Muscle of back (tissue), 11 donors: ENCODE results near the gene DACH1. TPM values are rescaled to one million over a fixed set of nuclear protein-coding genes. Genes with fewer than 3 reads are reported as not detected.

Source experiments
- DNase-seq, 3 donors: peaks; one replicate each; pipeline versions ENCODE4 v3.0.0 to v3.0.0-alpha.2; 2013
- polyA plus RNA-seq, 10 donors: library from polyadenylated mRNA; unstranded; fragments of 120-200 nt; gene quantifications; one replicate each; pipeline ENCODE4 v1.2.1, GENCODE V29; 2013; ENCODE audit not compliant: insufficient read length in 10 of 10

DACH1 gene
- polyA plus RNA-seq, 10 donors, result 6.5 to 15.1 (median 9.9) TPM

GRCh38 chr13:71590654-71591148 lies 276.3 kb downstream of the DACH1 start:
- DNase-seq, result no peak

- DNase-seq, result no peak
These were observed 278.0 kb downstream of the DACH1 start for GRCh38 chr13:71589032-71589431.

- no peak for DNase-seq
These were observed 279.2 kb downstream of the DACH1 start for GRCh38 chr13:71587817-71588216.

GRCh38 chr13:71587193-71587592 lies 279.8 kb downstream of the DACH1 start:
- no peak for DNase-seq

- DNase-seq, result no peak
These were observed 283.4 kb downstream of the DACH1 start for GRCh38 chr13:71583581-71583980.

- DNase-seq, result no peak
These were observed 286.4 kb downstream of the DACH1 start for GRCh38 chr13:71580614-71581013.

DNA sequence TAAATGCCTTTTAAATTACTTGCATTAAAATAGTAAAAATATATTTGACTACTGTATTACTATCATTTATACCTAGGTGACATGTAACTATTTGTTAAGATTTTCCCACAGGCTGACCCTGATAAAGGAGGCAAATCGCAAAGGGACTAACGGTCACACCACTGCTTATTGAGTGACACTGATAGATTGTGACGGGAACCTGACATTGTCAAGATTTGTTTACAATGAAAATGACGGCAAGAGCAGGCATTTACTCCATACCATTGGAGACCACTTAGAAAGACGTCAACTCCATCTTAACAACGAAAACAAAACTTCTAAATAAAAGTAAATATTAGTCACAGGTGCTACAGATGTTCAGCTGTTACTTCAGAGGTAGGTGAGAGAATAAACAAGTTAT lies 289.0 kb downstream of the DACH1 start:
- no peak for DNase-seq

DNA sequence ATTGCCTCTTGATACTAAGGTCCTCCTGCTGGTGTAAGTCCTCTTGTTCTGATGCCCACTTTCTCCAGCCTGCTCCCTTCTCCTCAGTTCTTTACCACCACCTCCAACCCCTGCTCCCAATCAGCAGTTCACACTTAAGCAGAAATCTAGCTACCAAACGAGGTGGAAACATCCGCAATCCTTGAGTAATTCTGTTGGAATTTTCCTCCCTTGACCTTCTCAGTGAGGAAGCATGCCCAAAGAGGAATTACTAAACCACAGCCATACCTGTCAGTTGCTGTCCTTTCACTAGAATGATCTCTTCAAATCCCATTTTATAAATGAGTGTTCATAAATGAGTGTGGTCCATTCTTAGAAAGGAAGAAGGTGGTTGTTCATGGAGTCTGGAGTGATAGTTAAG lies 289.9 kb downstream of the DACH1 start:
- no peak for DNase-seq

GRCh38 chr13:71576571-71576970 lies 290.4 kb downstream of the DACH1 start:
- no peak for DNase-seq

GRCh38 chr13:71546881-71547280 lies 320.1 kb downstream of the DACH1 start:
- DNase-seq, result no peak

DNA sequence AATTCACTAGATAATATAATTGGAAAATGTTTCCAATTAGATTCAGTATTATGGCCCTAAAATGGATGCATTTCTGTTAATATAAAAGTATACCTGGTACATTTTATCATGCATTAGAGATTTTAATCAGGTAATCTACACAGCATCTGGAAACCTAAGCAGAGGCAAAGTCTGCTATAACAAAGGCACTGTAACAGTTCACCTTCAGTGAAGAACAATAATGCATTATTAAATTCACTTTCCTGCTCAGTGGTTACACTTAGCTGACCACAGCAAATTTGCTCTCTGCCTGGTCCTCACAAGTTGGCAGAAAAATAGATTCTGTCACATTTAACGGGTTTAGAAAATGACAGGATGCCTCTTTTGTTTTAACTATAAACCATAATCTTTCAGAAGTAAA lies 326.9 kb downstream of the DACH1 start:
- no peak for DNase-seq

GRCh38 chr13:71536201-71536600 lies 330.8 kb downstream of the DACH1 start:
- DNase-seq, result no peak

DNA sequence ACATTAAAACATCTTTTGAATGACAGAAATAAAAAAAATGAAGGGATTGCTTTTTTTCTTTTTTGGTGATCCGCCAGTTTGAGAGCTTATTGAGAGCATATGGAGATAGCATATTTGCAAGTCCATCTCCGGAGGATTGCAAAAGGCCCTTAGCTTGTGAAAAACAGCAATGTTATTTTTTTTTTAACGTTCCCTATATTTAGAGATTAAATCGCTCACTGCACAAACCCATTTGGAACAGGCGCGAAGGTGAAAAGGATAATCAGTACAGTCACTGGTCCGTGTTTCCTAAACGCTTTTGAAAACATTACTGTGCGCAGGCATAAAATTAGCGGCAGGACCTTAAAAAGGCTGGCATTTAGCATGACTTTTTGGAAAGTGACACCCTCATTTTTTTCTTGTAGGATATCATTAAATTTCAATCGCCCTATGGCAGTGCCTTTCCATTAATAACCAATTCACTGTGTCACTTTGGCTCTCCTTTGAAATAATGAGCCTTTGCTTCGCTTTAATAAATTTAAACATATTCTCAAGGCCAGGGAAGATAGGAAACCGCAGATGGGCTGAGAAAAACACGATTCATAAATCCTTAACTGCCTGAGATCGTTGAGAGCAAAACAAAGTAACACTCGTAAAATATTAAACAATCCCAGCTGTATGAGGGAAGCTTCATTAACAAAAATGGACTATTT lies 342.2 kb downstream of the DACH1 start:
- DNase-seq, result peak; percentile 13 to 80 (median 24)

DNA sequence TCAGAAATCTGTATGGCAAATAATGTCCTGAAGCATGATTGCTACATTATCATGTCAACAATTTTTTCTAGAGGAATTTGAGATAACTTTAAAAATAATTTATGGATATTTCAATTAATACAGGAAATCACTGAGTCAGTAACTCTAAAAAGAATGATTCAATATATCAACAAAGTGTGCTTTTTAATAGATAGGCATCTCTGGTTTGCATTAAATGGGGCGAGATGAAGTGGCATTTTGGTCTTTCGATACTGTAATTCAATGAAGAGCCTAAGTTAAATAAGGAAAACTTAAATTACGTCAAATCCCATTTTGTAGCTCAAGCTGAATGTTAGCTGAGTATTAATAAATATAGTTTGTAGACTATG lies 342.8 kb downstream of the DACH1 start:
- DNase-seq, result no peak

DNA sequence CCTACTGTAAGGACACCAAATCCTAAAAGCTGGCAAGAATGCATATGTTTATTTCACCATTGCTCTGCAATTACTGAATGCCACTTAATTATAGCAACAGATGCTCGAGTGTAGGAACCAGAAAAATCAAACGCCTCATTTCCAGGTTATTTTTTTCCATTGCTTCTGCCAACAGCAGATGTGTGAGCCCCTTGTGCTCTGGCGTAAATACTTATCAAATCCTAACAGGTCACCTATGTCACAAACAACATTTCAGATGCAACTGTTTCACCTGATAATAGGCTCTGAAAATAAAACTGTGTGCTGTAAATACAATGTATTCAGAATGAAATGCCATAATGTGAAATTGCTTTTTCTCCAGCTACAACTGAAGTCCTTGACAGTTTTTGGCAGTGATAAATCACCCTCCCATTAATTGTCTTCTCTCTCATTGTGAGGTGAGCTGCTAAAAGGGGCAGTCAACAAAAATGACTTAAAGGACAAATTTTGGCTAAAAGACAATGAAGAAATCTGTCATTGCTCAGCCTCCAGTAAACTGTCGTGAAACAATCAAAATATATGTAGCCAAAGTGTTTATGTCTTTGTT lies 344.0 kb downstream of the DACH1 start:
- DNase-seq, result peak in 1 of 3 donors; percentile 28

- no peak for DNase-seq
These were observed 350.0 kb downstream of the DACH1 start for GRCh38 chr13:71517004-71517403.

DNA sequence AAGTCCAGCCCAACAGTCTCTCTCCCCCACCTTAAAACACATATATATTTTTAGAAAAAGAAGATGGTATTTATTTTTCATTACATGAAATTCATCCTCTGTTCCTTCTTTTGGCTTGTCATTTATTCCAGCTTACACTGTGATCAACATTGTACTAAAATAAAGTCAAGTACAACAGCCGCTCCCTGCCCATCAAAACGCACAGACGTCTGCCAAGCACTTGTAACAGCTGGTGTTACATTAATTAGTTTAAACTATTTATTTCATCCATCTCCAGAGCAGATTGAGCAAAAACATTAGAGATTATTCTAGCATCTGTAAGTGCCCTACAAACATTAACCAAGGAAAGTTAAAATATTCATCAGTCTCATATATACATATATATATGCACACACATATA lies 350.5 kb downstream of the DACH1 start:
- peak in 2 of 3 donors; percentile 28 to 51 for DNase-seq

DNA sequence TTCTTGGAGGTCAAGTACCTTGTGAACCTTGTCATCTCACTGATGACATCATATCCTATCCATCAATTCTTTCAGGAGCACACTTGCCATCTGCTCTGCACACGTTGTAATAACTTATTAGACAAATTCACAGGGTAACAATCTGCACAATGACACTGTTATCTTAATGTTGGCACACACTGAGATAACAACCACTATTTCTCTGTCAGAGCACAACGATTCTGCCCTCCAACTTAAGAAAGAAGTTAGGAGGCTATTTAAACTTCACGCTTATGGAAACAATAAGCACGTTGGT lies 351.3 kb downstream of the DACH1 start:
- DNase-seq, result no peak

DNA sequence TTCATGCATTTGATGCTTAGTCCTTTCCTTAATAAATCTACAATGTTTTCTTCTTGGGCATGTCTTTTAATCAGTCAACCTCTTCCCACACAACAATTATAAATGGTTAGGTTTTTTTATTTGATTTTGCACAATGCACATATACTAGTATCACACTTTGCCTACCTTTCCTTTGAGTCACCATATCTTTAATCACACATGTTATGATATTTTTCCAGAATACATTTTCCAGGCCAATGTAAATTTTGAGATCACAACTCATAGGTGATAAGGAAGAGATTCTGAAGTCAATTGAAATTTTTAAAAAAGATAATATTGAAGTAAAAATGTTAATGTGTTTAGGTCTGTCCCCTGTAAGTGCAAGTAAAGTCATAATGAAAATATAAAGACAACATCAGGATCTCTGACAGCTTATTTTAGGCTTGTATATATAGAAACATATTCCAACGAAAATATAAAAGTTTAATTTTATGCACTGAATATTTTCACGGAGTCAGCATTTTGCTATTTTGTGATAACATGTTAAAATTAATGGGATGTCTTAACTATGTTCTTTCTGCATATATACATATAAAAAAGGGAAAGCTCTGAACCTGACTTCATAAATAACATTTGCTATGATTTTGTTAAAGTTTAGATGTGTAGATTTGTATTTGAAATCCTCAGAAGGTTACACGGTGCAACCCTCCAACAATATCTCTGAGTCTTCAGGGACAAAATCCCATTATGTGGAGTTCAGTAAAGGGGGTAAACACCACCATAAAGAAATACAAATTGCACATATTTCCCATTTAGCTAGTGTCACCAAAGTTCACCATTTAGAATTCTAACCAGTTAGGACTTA lies 351.9 kb downstream of the DACH1 start:
- DNase-seq, result no peak

GRCh38 chr13:71513411-71514033 lies 353.5 kb downstream of the DACH1 start:
- DNase-seq, result no peak

DNA sequence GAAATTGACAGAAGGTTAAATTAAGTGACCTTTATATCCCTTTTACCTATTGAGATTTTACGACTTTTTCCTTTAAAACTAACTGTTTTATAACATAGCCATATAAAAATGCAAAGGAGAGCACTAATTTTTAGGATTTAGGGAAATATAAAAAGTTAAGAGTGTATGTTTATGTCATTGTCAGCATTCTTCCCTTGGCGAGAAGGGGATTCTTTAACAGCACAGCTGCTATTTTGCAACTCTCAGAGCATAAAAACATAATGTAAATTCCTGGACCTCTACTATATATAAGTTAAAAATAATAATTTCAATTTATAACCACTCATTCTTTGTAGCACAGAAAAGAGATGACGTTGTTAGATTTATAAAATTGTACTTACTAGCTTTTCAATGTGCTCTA lies 363.2 kb downstream of the DACH1 start:
- DNase-seq, result peak in 1 of 3 donors; percentile 70

DNA sequence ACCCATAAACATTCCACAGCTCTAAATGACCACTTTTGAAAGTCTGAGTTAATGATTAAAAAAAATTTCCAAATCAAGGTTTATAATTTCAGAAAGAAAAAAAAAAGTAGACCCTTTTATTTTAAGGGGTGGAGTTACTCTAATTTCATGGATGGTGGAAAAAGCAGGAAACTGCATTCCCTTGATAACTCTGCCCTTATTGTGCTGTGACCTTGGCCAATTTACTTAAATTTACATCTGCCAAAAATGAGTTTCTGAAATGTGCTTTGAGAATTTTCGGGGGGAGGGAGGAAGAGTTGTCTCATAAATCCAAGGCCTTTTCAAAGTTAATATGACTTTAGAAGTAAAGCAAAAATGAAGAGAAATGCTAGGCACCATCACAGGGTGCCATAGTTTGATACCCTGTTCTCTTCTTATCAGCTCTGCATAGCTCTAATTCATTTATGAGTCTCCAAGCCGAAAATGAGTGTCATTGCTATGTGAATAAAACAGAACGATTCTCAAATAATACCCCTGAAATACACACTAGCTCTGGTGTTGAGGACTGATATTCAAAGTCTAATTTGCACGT lies 367.0 kb downstream of the DACH1 start:
- DNase-seq, result no peak
